Activated T-cell treated with anti-CD3 and anti-CD28 coated beads for 48 hours (primary cell): ENCODE data around the gene TMEM200B.
"Not testable (repeated sequence)": the region's sequence is repeated elsewhere in the genome, so short reads cannot be mapped to it uniquely, and the experiment has no call there.

Experiments used
- DNase-seq: peaks from one replicate; pipeline ENCODE4 v3.0.0-alpha.2; 2020; ENCODE audit warnings: low read depth

The TMEM200B gene

GRCh38 chr1:29108041-29108440 lies 15.7 kb downstream of the TMEM200B start:
- not testable (repeated sequence) for DNase-seq

DNA sequence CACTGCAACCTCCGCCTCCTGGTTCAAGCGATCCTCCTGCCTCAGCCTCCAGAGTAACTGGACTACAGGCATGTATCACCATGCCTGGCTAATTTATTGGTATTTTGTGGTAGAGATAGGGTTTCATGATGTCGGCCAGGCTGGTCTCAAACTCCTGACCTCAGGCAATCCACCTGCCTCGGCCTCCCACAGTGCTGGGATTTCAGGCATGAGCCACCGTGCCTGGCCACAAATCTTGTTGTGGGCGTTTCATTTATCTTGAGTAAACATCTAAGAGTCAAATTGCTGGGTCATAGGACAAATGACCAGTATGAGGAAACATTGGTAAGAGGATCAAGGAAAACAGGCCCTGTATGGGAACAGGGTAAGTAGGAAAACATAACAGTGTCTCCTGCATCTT lies 17.9 kb downstream of the TMEM200B start:
- DNase-seq: no peak

DNA sequence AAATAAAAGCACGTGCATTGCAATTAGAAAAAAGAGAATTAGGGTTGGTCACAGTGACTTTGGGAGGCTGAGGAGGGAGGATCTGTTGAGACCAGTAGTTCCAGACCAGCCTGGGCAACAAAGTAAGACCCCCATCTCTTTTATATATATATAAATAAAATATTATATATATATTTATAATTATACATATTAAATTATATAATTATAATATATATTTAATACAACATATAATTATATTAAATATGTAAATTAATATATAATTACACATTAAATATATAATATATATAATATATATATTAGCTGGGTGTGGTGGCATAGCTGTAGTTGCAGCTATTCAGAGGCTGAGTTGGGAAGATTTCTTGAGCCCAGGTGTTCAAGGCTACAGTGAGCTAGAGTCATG lies 23.2 kb downstream of the TMEM200B start:
- DNase-seq: no peak

DNA sequence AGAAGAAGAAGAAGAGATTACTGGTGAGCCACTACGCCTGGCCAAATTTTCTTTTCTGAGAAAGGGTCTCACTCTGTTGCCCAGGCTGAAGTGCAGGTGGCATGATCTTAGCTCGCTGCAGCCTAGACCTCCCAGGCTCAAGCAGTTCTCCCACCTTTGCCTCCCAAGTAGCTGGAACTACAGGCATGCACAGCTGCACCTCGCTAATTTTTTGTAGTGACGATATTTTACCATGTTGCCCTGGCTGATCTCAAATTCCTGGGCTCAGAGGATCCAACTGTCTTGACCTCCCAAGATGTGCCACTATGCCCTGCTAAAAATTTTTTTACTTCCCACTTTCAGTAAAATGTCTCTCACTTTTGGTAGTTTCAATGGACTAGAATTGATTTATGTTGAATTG lies 24.4 kb downstream of the TMEM200B start:
- DNase-seq: no peak

- no peak for DNase-seq
Measured at GRCh38 chr1:29096231-29096886, 27.3 kb downstream of the TMEM200B start.

GRCh38 chr1:29094954-29095353 lies 28.7 kb downstream of the TMEM200B start:
- no peak for DNase-seq

DNA sequence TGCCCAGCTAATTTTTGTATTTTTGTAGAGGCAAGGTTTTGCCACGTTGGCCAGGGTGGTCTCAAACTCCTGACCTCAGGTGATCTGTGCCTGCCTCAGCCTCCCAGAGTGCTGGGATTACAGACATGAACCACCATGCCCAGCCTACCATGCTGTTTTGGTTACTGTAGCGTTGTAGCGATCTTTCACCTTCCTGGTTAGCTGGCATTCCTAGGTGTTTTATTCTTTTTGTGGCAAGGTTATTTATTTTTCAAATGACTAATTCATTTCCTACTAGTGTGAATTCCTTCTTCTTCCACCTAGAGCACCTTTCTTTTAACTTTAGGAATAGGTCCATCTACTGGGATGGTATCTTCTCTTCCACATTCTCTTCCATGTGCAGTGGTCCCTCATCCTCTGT lies 29.3 kb downstream of the TMEM200B start:
- no peak for DNase-seq

DNA sequence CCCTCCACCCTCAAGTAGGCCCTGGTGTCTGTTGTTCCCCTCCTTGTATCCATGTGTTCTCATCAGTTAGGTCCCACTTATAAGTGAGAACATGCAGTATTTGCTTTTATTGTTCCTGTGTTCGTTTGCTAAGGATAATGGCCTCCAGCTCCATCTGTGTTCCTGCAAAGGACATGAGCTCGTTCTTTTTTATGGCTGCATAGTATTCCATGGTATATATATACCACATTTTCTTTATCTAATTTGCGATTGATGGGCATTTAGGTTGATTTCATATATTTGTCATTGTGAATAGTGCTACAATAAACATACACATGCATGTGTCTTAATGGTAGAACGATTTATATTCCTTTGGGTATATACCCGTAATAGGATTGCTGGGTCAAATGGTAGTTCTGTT lies 31.0 kb downstream of the TMEM200B start:
- DNase-seq: not testable (repeated sequence)

DNA sequence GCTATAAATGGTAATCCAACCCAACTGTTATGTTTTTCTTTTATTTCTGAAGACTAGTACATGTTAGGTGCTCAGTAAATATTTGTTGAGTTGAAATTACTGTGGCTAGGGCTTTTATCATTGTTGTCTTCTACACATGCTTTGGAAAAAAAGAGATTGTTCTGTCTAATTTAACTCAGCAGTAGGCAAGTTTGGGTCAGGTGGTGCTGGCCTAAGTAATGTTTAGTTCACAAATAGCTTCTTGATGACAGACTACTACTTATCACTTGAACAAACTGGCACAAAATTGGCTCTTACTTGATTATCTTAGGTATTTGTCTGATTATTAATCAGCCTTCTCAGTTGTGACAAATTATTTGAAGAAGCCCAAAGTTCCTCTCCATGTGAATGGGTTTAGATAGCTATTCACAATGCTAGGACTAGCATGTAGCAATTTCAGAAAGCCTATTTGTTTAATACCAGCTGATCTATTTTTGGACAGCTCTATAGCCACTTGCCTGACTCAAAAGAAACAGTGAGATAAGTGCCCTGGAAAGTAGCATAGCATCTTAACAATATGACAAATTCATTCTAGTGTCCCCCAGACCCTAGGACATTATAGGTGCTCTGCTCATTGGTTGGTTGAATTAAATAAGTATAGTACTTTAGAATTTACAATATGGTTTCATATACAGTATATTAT lies 32.6 kb downstream of the TMEM200B start:
- DNase-seq: no peak

- DNase-seq: no peak
Measured at GRCh38 chr1:29084196-29084521, 39.5 kb downstream of the TMEM200B start.

GRCh38 chr1:29083317-29084195 lies 40.1 kb downstream of the TMEM200B start:
- no peak for DNase-seq

GRCh38 chr1:29082519-29082918 lies 41.2 kb downstream of the TMEM200B start:
- no peak for DNase-seq

DNA sequence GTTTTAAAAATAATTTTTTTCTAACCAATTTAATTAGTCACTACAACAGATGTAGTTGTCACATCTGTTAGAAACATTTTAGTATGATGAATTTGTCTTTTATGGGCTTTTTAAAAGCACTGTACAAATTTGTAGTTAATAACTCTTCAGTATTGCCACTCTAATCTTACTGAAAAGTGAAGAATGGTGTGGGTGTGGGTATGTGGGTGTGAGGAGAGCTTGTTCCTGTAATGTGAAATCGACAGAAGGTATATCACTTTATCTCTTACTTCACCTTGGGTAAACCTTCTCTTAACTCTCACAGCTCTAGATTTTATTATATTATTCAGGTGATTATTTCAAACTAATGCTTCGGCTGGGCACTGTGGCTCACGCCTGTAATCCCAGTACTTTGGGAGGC lies 42.5 kb downstream of the TMEM200B start:
- DNase-seq: no peak

GRCh38 chr1:29079916-29080629 lies 43.6 kb downstream of the TMEM200B start:
- not testable (repeated sequence) for DNase-seq

DNA sequence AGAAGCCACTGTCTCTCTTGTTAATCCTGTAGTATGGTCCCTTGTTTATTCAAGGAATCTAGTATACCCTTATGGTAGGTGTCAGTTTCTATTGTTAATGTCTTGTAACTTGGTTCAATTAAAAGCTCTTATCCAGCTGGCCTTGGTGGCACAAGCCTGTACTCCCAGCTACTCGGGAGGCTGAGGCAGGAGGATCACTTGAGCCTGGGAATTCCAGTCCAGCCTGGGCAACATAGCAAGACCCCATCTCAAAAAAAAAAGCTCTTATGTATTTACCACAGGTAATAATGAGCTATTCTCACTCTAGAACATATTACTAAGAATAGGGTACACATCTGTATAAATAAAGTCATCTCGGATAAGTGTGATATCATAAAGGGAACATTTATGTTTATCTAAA lies 46.5 kb downstream of the TMEM200B start:
- DNase-seq: no peak
